GM23338 (cell line): ENCODE data around the gene TMED7. TPM values are rescaled to one million over a fixed set of nuclear protein-coding genes. Genes with fewer than 3 reads are reported as not detected.

Experiments
- ATAC-seq: fragments of 200-7000 bp; cut with Tn5 transposase; 3 replicates; pipeline ENCODE4 v1.9.1; 2020
- DNase-seq: peaks from one replicate; pipeline ENCODE4 v3.0.0-alpha.2; 2015; ENCODE audit warnings: low spot score
- H2AFZ ChIP-seq: fragments of 200-600 bp; sonication (generic); 2 replicates; pipeline ENCODE4 v1.8.0; 2016; ENCODE audit warnings: antibody characterized with exemption, mild to moderate bottlenecking, moderate library complexity
- H3F3A ChIP-seq: fragments of 200-600 bp; sonication (generic); replicated peaks from 2 replicates; pipeline ENCODE4 v1.8.0; 2017; ENCODE audit warnings: antibody characterized with exemption, mixed run types, low read depth
- H3K27ac ChIP-seq: fragments of 200-600 bp; sonication (generic); 2 replicates; pipeline ENCODE4 v1.6.1; 2016; ENCODE audit warnings: low read depth
- H3K27me3 ChIP-seq: fragments of 200-600 bp; sonication (generic); 2 replicates; pipeline ENCODE4 v1.8.0; 2016; ENCODE audit warnings: mild to moderate bottlenecking, mixed run types, moderate library complexity; ENCODE audit not compliant: insufficient read depth
- H3K36me3 ChIP-seq: fragments of 200-600 bp; sonication (generic); 2 replicates; pipeline ENCODE4 v1.8.0; 2016; ENCODE audit warnings: mild to moderate bottlenecking; ENCODE audit not compliant: insufficient read depth
- H3K4me1 ChIP-seq: fragments of 200-600 bp; sonication (generic); 2 replicates; pipeline ENCODE4 v1.8.0; 2016; ENCODE audit warnings: mild to moderate bottlenecking, moderate library complexity; ENCODE audit not compliant: insufficient read depth
- H3K4me2 ChIP-seq: fragments of 200-600 bp; sonication (generic); 2 replicates; pipeline ENCODE4 v1.7.1; 2017; ENCODE audit warnings: mixed run types
- H3K4me3 ChIP-seq: fragments of 200-600 bp; sonication (generic); 2 replicates; pipeline ENCODE4 v1.6.1; 2016; ENCODE audit warnings: mixed run types
- H3K79me2 ChIP-seq: fragments of 200-600 bp; sonication (generic); replicated peaks from 2 replicates; pipeline ENCODE4 v1.8.0; 2017; ENCODE audit warnings: mild to moderate bottlenecking; ENCODE audit not compliant: insufficient read depth
- H3K9me2 ChIP-seq: fragments of 200-600 bp; sonication (generic); 2 replicates; pipeline ENCODE4 v1.8.0; 2017; ENCODE audit not compliant: insufficient read depth
- H4K20me1 ChIP-seq: fragments of 200-600 bp; sonication (generic); replicated peaks from 2 replicates; pipeline ENCODE4 v1.8.0; 2017; ENCODE audit warnings: mild to moderate bottlenecking; ENCODE audit not compliant: insufficient read depth
- H3K27ac Mint-ChIP-seq: 2 replicates; pipeline ENCODE4 v1.8.0; 2020; ENCODE audit warnings: inconsistent platforms, mild to moderate bottlenecking, moderate library complexity, mixed read lengths
- H3K27me3 Mint-ChIP-seq: 3 replicates; pipeline ENCODE4 v1.8.0; 2022; ENCODE audit warnings: low read depth, mild to moderate bottlenecking, moderate library complexity, mixed read lengths, inconsistent platforms; ENCODE audit not compliant: insufficient read depth, poor library complexity
- H3K36me3 Mint-ChIP-seq: 3 replicates; pipeline ENCODE4 v1.8.0; 2021; ENCODE audit warnings: low read depth, mild to moderate bottlenecking, inconsistent platforms, moderate library complexity, mixed read lengths
- H3K4me1 Mint-ChIP-seq: 3 replicates; pipeline ENCODE4 v1.8.0; 2020; ENCODE audit warnings: mild to moderate bottlenecking, inconsistent platforms, mixed read lengths
- H3K4me3 Mint-ChIP-seq: 3 replicates; pipeline ENCODE4 v1.8.0; 2021; ENCODE audit warnings: moderate library complexity, mild to moderate bottlenecking, inconsistent platforms, mixed read lengths
- H3K9me3 Mint-ChIP-seq: 3 replicates; pipeline ENCODE4 v1.8.0; 2020; ENCODE audit warnings: moderate library complexity, mild to moderate bottlenecking, inconsistent platforms, mixed read lengths
- CREB1 ChIP-seq: fragments of 250-450 bp; sonication (Bioruptor Pico); IDR thresholded peaks from 2 replicates; pipeline ENCODE4 v1.5.0; 2020; ENCODE audit warnings: low read depth, mild to moderate bottlenecking, moderate library complexity
- CTCF ChIP-seq, 2 experiments: fragments of 200-600 bp in 1 of 2; sonication (generic) in 1 of 2; conservative IDR thresholded peaks; 2 replicates each; pipeline versions ENCODE4 v1.5.1 to v1.6.1; 2016 to 2017; ENCODE audit warnings: antibody characterized with exemption in 2 of 2, low read depth in 2 of 2, mild to moderate bottlenecking in 2 of 2, moderate library complexity in 1 of 2
- EZH2 ChIP-seq: fragments of 200-600 bp; sonication (generic); IDR thresholded peaks from one replicate; pipeline ENCODE4 v1.8.0; 2017; ENCODE audit warnings: antibody characterized with exemption, mild to moderate bottlenecking, low read depth; ENCODE audit not compliant: unreplicated experiment
- EZH2phosphoT487 ChIP-seq: fragments of 200-600 bp; sonication (generic); IDR thresholded peaks from one replicate; pipeline ENCODE4 v1.8.1; 2018; ENCODE audit warnings: antibody characterized with exemption; ENCODE audit not compliant: unreplicated experiment
- NANOG ChIP-seq: IDR thresholded peaks from 2 replicates; pipeline ENCODE4 v1.6.1; 2016; ENCODE audit warnings: antibody characterized with exemption, borderline replicate concordance
- POLR2AphosphoS5 ChIP-seq: IDR thresholded peaks from 2 replicates; pipeline ENCODE4 v1.6.1; 2016; ENCODE audit warnings: antibody characterized with exemption, low read depth
- STAT1 ChIP-seq: IDR thresholded peaks from one replicate; pipeline ENCODE4 v1.6.1; 2016; ENCODE audit warnings: antibody characterized with exemption; ENCODE audit not compliant: unreplicated experiment
- ZNF114 ChIP-seq: fragments of 250-450 bp; sonication (Bioruptor Pico); IDR thresholded peaks from 2 replicates; pipeline ENCODE4 v1.5.0; 2020; ENCODE audit warnings: mild to moderate bottlenecking, moderate library complexity
- ZNF331 ChIP-seq: fragments of 250-450 bp; sonication (Bioruptor Pico); IDR thresholded peaks from 2 replicates; pipeline ENCODE4 v1.5.0; 2020; ENCODE audit warnings: low read depth, mild to moderate bottlenecking, moderate library complexity
- ZNF462 ChIP-seq: fragments of 250-450 bp; sonication (Bioruptor Pico); IDR thresholded peaks from 2 replicates; pipeline ENCODE4 v1.5.0; 2020; ENCODE audit warnings: mild to moderate bottlenecking, moderate library complexity
- polyA plus RNA-seq: library from polyadenylated mRNA; unstranded; fragments of >200 nt; fragmentation: Nextera tagmentation; extraction: Ambion mirVana; gene quantifications from 2 replicates; pipeline ENCODE4 v1.2.1, GENCODE V29; 2016
- total RNA-seq: library from RNA; depleted of rRNA; stranded (reverse); fragments of >200 nt; shearing (Covaris generic); gene quantifications from 2 replicates; pipeline ENCODE4 v1.2.3, GENCODE V29; 2014

Gene TMED7
- total and polyA plus RNA-seq, 2 experiments from 2014 or later = 30.2 to 158 TPM

- Histone ChIP-seq H3K4me3 (no peak overlapping the region), H2AFZ (no peak overlapping the region), H3K36me3 (peaks cover 17% of the 10 kb centered on the region; the same call in 1 of the 2 replicates), H3K4me2 (peak overlapping the region; percentile 90; the same call in 1 of the 2 replicates), H3K4me1 (peaks cover 19% of the 10 kb centered on the region), H3K9me2 (no peaks in the 10 kb centered on the region), H3K79me2 (peaks cover 59% of the 10 kb centered on the region), H4K20me1 (peaks cover 6% of the 10 kb centered on the region; the same call in 1 of the 2 replicates), H3F3A (no peaks in the 10 kb centered on the region), H3K27me3 (no peaks in the 10 kb centered on the region), H3K27ac (no peak overlapping the region)
- H3K27me3 Mint-ChIP-seq = peaks cover 2% of the 10 kb centered on the region
- H3K4me3 Mint-ChIP-seq = no peak overlapping the region
- ATAC-seq (no peak), DNase-seq (no peak)
- H3K9me3 Mint-ChIP-seq = no peaks in the 10 kb centered on the region
- TF ChIP-seq NANOG (no peak), EZH2phosphoT487 (no peak), ZNF331 (no peak), CREB1 (no peak), ZNF462 (no peak), CTCF (conservative IDR thresholded peaks at IDR 0.05; ENCODE audit: low read depth in 2 of 2) (no peak), ZNF114 (no peak), EZH2 (no peak), POLR2AphosphoS5 (no peak), STAT1 (no peak)
- H3K4me1 Mint-ChIP-seq = peaks cover 14% of the 10 kb centered on the region
- no peak overlapping the region for H3K27ac Mint-ChIP-seq
- H3K36me3 Mint-ChIP-seq = peaks cover 15% of the 10 kb centered on the region
Observed at GRCh38 chr5:115623658-115624057, 2.2 kb downstream of the TMED7 start.
